ENCODE measurements around the gene XYLB. TPM values are rescaled to one million over a fixed set of nuclear protein-coding genes. Genes with fewer than 3 reads are reported as not detected.

Gene XYLB
- total and polyA plus RNA-seq, 10 donors, result 0.33 to 12.3 (median 2.1) TPM

DNA sequence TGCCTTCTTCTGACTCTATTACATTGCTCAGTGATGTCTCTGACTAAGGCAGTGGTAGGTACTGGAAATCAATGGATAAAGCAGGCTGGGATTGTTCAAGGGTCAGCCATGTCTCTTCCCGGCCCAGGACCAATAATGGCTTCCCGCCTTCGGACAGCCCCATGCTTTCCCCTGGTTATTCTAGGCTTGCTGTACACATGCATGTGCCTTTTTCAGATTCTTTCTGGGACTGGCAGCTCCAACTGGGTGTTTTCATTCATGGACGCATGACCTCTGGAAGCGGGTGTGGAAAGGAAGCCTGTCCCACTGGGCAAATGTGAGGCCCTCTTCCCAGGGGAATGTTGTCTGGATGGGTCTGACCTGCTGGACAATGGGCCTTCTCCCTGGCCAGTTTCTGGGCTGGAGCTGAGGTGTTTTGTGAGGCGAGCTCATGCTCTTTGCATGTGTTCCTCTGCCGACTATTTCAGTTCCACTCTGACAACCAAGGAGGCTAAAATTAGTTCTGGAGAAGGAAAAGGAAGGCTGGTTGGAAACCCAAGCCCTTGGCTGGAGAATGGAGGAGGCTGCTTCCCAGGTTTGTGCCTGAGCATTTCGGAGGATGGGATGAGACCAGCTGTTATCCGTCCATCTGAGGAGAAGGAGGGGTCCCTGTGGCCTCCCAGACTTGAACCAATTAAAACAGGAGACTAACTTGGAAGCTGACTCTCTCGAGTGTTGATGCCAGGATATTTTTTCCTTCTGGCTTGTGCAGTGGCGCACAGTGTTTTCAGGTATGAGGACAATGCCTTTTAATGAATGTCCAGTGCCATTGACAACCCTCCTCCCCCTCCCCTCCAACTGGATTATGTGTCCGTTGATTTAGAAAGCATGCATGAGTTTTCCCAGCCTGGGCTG is 114.0 kb downstream of the XYLB start:
- Histone ChIP-seq H3K9me3 (no peaks in the 10 kb centered on the region), H3K36me3 (no peaks in the 10 kb centered on the region), H3K27me3 (replicated peaks in 1 of 7) (peaks cover 0 to 6% (median 0%) of the 10 kb centered on the region in 7 donors), H3K4me3 (no peak overlapping the region), H3K27ac (no peak overlapping the region), H3K4me1 (peaks cover 12 to 51% (median 32%) of the 10 kb centered on the region in 6 donors)
- no peak for DNase-seq
- WGBS, 5 donors, result 73 to 86% (median 84%) methylated on average over 12 of the region's 12 CpGs
- intact Hi-C loops (cut with DNase I; ENCODE audit: low total_unique reads), result no loop called here
- TF ChIP-seq, protein P1, sequence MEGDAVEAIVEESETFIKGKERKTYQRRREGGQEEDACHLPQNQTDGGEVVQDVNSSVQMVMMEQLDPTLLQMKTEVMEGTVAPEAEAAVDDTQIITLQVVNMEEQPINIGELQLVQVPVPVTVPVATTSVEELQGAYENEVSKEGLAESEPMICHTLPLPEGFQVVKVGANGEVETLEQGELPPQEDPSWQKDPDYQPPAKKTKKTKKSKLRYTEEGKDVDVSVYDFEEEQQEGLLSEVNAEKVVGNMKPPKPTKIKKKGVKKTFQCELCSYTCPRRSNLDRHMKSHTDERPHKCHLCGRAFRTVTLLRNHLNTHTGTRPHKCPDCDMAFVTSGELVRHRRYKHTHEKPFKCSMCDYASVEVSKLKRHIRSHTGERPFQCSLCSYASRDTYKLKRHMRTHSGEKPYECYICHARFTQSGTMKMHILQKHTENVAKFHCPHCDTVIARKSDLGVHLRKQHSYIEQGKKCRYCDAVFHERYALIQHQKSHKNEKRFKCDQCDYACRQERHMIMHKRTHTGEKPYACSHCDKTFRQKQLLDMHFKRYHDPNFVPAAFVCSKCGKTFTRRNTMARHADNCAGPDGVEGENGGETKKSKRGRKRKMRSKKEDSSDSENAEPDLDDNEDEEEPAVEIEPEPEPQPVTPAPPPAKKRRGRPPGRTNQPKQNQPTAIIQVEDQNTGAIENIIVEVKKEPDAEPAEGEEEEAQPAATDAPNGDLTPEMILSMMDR (IDR thresholded peaks at IDR 0.05 in 8 of 11, conservative IDR thresholded peaks at IDR 0.05 in 3 of 11), result no peak
- TF ChIP-seq POLR2AphosphoS5 (IDR thresholded peaks at IDR 0.05) (no peak), POLR2A (IDR thresholded peaks at IDR 0.05) (no peak)

Small RNAs within 50 kb of the gene (small RNA-seq; reads per million reads assigned to genes)
- 0 reads per million in 4 donors for gene RNU6-235P

Other genes with a start within 250 kb of the XYLB start
- 100 to 1,000 TPM in 2 of 7 donors, 10 to 100 TPM in 5; 77.5 to 120 (median 88.0) TPM for gene ACAA1, start 209.7 kb upstream of the XYLB start, total RNA-seq
- 10 to 100 TPM; 68.4 to 79.3 (median 73.9) TPM for gene ACAA1, start 209.7 kb upstream of the XYLB start, polyA plus RNA-seq
- gene MYD88, start 208.1 kb upstream of the XYLB start, total RNA-seq, result 100 to 1,000 TPM in 2 of 7 donors, 10 to 100 TPM in 5; 69.8 to 146 (median 90.9) TPM
- gene MYD88, start 208.1 kb upstream of the XYLB start, polyA plus RNA-seq, result 10 to 100 TPM; 38.8 to 53.3 (median 41.1) TPM
- 10 to 100 TPM; 28.6 to 45.0 (median 33.4) TPM for gene OXSR1, start 181.2 kb upstream of the XYLB start, total RNA-seq
- gene OXSR1, start 181.2 kb upstream of the XYLB start, polyA plus RNA-seq, result 10 to 100 TPM in 1 of 3 donors, 1 to 10 TPM in 2; 9.3 to 12.4 (median 9.7) TPM
- gene SLC22A13, start 81.0 kb upstream of the XYLB start, total RNA-seq, result 1 to 10 TPM in 1 of 7 donors, under 1 TPM in 6; 0.30 to 1.6 (median 0.52) TPM
- under 1 TPM in 2 of 3 donors, not detected in 1; 0.05 to 0.22 TPM for gene SLC22A13, start 81.0 kb upstream of the XYLB start, polyA plus RNA-seq
- gene SLC22A14, start 64.5 kb upstream of the XYLB start, total RNA-seq, result under 1 TPM in 2 of 7 donors, not detected in 5; 0.19 to 0.60 TPM
- under 1 TPM in 2 of 3 donors, not detected in 1; 0.04 to 0.17 TPM for gene SLC22A14, start 64.5 kb upstream of the XYLB start, polyA plus RNA-seq
- 1 to 10 TPM; 4.0 to 8.4 (median 6.0) TPM for gene ACVR2B, start 107.1 kb downstream of the XYLB start, total RNA-seq
- gene ACVR2B, start 107.1 kb downstream of the XYLB start, polyA plus RNA-seq, result under 1 TPM; 0.28 to 0.67 (median 0.33) TPM
- gene EXOG, start 149.6 kb downstream of the XYLB start, total RNA-seq, result 10 to 100 TPM; 16.9 to 20.9 (median 19.2) TPM
- gene EXOG, start 149.6 kb downstream of the XYLB start, polyA plus RNA-seq, result 1 to 10 TPM; 3.9 to 8.6 (median 8.2) TPM